NCI-H1105 treated with DMSO at 0.1 percent for 48 hours (cell line): ENCODE results near the gene SOX12.

ENCODE experiments used
- DNase-seq: peaks from one replicate; lab custom pipeline; 2025; lab: John Stamatoyannopoulos, UW

The SOX12 gene

DNA sequence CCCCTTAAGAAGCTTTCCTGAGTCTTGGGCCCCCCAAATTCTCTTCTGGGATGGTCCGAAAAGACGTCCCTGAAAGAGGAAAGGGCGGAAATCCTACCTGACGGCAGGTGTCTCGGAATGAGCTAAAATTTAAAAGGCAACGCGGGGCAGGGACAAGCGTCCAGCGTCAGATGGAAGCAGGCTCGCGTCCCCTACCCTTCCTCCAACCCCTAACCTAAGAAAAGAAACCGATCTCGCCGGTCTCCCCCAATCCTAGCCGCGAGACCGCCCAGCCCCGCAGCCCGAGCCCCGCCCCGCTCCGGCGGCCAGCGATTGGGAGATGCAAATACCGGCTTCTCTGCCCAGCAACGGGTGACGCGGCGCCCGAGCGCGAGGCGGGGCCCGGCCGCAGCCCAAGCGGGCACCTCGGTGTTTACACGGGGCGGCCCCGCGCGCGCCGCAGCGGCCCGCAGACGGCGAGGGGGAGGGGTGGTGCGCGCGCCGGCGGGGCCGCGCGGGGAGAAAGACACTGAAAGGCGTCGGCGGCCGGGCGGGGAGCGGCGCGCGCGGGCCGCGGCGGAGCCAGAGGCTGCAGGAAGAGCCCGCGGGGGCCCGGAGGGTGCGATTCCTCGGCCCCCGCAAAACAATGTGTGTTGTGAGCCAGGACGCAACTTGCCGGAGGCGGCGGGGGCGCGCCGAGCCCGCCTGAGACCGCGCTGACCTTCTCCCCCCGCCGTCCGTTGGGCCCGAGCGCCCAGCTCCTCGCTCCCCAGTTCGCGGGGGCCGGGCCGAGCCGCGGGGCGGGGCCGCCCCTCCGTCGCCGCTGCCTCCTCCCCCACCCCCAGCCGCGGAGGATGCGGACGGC is at the start of gene SOX12:
TSS of gene SOX12 (plus strand) at position 508 of the 844 bp plus-strand sequence. CDS start 373 bp downstream, outside the sequence.
- peak; percentile 90 for DNase-seq

DNA sequence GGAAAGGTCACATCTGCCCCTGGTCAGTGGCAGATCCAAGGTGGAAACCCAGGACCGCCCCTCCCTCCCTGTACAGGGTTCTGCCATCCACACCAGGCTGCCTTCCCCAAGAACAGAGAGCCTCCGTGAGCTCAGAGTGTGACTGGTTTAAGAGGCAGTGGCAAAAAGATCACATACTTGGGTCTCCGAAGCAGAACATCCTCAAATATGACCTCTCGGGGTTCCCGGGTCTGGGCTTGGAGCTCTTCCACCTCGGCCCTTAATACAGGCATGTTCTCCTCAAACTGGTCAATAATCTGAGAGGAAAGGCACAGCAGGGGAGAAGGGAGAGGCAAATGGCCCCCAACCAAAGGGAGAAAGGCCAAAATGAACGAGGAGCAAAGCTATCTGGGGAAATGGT is 49.6 kb upstream of the SOX12 start:
- DNase-seq = no peak

DNA sequence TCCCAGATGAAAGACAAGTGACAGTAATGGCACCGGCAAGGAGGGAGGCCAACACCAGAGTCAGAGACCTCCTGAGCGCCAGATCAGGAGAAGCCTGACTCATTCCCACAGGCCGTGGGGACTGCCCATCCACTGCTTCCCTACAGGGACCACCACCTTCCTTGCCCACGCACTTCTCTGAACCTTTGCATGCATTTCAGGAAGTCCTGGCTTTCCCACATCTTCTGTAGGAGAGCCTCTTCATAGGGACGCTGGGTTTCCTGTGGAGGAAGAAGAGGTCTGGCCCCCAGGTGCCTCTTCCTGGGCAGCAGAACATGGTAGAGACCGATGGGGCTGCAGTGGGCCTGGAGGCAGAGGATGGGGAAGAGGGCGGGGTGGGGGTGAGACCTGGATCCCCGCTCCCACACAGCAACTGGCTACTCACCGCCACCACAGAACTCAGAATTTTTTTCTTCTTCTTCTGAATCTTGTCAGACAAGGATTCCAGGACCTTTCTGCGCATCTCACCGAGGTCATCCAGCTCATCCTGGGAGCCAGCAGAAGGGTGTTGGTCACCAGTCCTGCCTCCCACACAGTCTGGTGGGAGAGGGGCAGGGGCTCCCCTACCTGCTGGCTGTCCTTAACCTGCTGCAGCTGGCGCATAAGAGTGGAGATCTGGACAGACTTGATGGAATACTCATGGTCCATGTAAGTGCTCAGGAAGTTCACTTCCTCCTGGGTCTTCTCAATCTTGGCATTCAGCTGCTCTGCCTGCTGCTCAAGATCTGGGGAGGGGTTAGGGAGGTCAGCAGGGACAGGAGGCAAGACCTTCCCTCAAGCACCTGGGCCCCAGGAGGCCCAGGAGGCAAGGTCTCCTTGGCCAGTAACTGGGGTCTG is 48.5 kb upstream of the SOX12 start:
- no peak for DNase-seq

DNA sequence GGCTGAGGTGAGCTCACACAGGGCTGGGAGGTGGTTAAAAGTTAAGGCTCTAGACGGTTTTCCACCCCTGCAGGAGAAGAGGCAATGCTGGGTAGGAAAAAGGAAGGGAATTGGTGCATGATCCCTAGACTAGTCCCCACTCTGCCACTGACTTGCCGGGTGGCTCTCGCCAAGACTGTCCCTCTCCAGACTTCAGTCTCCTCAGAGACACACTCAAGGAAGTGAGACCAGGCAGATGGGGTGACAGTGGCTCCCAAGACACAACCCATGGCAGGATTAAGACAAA is 47.9 kb upstream of the SOX12 start:
- DNase-seq = no peak

DNA sequence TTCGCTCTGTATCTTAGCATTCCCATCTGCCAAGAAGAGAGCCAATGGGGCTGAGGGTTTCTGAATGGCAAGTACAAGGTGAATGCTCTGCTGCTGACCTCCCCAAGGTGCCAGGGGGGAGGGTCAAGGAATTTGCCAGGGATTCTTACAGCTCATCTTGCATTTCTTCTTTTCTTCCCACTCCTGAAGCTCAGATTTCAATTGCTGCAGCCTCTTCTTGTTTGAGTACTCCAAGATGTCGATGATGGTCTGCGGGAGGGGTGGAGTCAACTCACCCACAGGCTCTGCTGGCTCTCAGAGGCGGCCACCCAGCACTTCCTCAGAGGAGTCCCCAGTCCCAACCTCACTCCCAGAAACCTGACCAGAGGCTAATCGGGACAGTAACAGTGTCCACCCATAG is 47.2 kb upstream of the SOX12 start:
- no peak for DNase-seq

DNA sequence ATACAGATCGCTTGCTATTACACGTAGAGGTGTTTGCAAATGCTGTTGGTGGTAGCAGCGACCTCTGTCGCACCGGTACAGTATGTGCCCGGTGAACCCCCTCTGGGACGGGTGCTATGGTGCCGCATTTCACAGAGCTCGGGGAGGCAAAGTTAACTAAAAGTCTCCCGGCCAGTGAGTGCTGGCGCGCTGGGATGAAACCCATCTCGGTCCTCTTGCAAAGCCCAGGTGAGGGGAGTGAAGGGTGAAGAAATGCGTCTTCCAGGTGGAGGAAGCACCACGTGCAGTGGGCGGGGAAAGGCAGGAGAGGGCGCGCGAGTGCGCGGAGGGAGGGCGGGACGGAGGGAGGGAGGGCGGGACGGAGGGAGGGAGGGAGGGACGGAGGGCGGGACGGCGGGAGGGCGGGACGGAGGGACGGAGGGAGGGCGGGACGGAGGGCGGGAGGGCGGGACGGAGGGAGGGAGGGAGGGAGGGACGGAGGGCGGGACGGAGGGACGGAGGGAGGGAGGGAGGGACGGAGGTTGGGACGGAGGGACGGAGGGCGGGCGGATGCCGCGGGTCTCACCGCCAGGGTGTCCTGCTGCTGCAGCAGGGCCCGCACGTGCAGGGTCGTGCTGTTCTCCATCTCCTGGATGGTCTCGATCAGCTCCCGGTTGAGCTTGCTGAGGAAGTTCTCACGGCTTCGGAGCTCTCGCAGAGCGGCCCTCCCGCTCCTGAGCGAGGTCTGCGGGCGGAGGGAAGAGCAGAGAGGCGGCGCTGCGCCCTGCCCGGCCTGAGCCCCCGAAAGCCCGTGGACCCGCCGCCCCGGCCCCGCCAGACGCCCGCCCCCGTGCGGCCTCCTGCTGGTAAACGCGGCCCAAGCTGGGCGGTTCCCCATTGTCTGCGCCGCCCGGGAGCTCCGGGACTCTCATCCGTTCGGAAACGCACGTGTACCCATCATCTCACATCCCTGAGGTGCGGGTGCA is 46.5 kb upstream of the SOX12 start:
- no peak for DNase-seq

DNA sequence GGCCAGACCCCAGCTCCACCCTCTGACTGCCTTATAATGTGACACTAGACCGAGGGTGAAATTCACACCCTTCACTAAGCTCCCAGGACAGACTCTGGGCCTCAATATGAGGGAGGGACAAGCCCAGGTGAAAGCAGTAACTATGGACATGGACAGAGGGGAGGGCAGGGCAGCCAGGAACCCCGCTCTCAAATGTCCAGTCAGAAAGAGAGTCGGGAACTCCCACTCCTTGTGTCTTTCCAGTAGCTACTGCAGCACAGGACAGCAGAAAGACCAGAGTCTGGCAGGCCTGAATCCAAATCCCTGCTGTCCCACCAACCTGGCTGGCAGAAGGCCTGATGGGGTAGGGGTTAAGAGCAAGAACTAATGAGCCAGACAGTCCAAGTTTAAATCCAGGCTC is 41.2 kb upstream of the SOX12 start:
- DNase-seq = no peak

DNA sequence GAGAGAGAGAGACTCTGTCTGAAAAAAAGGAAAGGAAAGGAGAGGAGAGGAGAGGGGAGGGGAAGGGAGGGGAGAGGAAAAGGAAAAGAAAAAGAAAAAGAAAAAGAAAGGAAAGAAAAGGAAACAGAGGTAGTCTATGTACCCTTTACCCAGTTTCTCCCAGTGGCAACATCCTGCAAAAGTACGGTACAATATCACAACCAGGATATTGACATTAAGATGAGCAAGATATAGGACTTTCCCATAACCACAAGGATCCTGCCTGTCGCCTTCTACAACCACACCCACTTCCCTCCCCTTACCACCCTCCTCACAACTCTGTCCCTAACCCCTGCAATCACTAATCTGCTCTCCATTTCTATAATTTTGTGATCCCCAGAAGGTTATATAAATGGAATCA is 38.8 kb upstream of the SOX12 start:
- no peak for DNase-seq

DNA sequence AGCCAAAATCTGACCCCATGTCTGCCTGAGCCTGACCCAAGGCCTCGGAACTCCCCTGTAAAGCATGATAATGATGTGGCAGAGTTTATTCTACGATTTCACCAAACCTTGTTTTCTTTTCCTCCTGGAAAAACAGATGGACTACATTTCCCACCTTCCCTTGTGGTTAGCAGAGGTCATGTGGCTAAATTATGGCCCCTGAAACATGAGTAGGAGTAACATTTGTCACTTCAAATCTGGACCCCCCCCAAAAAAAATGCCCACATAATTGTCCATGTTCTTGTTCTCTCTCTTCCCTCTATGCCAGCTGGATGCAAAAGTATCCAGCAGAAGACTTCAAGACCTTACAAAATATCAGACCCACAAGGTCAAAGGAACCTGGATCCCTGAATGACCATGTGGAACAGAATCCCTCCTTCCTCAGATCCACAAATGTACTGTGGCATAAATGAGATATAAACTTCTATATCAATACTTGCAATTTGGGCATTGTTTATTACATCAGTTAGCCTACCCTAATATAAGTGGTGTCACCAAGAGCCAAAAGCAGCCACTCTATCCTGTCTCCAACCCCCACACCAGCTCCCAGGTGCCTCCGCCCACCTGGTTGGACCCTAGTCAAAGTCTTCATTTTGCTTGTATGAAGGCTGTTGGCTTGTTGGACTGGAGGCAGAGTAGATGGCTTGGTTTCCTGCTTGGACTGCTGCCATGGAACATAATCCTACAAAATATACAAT is 36.2 kb upstream of the SOX12 start:
- no peak for DNase-seq

DNA sequence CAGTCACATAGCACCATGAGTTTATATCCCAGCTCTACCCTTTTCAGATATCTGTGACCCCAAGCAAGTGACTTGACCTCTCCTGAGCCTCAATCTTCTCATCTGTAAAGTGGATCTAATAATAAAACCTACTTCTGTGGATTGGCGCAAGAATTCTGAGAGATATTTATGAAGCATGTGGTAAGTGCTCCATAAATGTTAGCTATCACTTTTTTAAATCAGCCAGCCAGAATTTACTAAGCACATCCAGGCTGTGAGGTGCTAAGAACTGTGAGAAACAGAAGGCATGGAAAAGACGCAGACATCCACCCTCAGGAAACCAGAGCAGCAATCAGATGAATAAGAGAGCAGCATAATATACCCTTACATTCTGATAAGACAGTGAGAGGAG is 35.7 kb upstream of the SOX12 start:
- no peak for DNase-seq

DNA sequence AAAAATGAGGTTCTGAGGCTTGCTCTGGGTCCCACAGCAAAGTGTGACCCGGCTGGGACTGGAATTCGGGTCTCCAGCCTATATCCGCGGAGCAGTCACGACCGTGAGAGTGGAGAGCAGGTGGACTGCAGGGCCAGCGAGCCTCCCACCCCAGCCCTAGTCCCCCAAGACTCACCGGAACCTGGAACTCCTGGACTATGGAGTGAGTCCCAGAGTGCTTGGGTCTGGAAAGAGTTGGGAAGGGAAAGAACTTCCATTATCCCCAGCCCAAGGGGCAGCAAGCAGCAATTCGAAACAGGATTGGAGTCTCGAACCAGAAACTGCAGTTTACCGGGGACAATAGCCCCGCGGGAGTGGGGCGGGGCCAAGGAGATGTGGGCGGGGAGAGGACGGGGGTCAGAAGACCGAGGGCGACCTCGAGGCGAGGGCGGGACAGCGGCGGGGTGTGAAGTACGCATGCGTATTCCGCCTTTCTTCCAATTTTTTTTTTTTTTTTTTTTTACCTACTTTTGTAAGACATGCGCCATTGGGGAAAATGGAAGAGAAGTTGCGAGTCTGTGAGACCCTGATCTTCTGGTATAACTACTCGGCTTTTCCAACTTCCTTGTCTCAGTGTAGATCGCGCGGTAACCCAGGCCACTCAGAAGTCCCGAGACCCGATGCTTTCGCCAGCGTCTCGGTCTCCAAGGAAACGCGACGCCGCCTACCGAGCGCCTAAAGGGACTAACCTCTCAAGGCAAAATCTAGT is 35.1 kb upstream of the SOX12 start, which contains the start of gene C20orf96:
TSS of gene C20orf96 (minus strand) at position 667 of the 748 bp plus-strand sequence. CDS start at position 527, 140 bp downstream.
- DNase-seq = peak; percentile 92

DNA sequence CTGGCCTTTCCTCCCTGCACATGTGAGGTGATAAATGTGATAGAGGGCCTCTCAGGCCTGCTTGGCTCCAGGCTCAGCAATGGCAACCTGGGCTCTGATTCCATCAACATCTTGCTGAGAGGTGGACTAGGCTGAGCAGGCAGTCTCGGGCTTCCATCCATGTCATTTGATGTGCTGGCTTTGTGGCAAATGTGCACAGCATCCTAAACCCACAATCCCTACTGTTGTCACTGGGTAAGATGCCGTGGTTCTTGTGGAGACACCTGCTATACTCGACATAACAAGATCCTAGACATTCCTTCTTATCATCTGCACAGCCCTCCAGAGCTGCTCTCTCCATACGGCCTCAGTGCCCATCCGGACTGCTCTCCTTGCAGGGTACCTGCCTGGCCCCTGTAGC is 30.8 kb upstream of the SOX12 start:
- DNase-seq = no peak

DNA sequence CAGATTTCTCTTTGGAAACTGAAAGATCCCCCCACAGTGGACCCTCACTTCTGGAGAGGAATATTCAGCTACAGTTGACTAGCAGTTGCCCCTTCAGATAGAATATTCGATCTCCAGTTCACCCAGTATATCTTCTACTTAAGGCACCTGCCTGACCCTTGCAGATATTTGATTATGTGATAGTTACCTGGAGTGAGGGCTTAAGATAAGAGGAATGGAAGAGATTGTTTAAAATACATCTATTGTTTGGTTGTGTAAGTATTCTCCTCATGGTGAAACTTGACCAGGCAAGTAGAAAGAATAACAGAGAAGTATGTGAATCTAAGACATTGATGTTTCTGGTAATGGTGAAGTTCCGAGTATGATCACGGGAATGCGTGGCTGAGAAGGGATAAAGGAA is 29.5 kb upstream of the SOX12 start:
- DNase-seq = no peak

DNA sequence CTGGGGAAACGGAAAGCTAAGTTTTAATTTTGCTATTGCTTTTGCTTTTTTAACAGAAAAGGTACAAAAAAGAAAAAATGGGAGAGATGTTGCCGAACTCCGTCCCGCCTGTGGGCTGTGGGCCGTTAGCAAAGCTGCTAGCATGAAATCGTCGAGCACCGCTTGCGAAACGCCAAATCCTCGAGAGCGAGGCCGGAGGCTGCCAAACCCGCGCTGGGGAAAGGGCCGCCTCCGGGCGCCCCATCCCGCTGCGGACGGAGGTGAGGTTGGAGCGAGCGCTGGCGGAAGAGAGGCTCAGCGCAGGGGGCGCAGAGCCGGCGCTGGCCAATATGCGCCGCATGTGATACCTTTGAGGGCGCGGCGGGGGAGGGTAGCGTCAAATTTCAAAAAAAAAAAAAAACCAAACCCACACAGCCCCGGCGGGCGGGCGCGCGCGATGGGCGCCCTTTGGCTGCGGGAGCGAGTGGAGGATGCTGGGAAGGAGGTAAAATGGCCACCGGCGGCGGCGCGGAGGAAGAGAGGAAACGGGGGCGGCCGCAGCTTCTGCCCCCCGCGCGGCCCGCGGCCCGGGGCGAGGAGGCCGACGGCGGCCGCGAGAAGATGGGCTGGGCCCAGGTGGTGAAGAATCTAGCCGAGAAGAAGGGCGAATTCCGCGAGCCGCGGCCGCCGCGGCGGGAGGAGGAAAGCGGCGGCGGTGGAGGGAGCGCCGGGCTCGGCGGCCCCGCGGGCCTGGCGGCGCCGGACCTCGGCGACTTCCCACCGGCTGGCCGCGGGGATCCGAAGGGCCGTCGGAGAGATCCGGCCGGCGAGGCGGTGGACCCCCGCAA is 28.0 kb upstream of the SOX12 start, which contains the start of gene ZCCHC3:
TSS of gene ZCCHC3 (plus strand) at position 473 of the 827 bp plus-strand sequence. CDS start at position 490, 17 bp downstream.
- DNase-seq = peak; percentile 92

DNA sequence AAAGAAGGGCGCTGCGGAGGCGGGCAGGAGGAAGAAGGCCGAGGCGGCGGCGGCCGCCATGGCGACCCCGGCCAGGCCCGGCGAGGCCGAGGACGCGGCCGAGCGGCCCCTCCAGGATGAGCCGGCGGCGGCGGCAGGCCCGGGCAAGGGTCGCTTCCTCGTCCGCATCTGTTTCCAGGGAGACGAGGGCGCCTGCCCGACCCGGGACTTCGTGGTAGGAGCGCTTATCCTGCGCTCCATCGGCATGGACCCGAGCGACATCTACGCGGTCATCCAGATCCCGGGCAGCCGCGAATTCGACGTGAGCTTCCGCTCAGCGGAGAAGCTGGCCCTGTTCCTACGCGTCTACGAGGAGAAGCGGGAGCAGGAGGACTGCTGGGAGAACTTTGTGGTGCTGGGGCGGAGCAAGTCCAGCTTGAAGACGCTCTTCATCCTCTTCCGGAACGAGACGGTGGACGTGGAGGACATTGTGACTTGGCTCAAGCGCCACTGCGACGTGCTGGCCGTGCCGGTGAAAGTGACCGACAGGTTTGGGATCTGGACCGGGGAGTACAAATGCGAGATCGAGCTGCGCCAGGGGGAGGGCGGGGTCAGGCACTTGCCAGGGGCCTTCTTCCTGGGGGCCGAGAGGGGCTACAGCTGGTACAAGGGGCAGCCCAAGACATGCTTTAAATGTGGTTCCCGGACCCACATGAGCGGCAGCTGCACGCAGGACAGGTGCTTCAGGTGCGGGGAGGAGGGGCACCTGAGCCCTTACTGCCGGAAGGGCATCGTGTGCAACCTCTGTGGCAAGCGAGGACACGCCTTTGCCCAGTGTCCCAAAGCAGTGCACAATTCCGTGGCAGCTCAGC is 27.2 kb upstream of the SOX12 start:
- peak; percentile 63 for DNase-seq

DNA sequence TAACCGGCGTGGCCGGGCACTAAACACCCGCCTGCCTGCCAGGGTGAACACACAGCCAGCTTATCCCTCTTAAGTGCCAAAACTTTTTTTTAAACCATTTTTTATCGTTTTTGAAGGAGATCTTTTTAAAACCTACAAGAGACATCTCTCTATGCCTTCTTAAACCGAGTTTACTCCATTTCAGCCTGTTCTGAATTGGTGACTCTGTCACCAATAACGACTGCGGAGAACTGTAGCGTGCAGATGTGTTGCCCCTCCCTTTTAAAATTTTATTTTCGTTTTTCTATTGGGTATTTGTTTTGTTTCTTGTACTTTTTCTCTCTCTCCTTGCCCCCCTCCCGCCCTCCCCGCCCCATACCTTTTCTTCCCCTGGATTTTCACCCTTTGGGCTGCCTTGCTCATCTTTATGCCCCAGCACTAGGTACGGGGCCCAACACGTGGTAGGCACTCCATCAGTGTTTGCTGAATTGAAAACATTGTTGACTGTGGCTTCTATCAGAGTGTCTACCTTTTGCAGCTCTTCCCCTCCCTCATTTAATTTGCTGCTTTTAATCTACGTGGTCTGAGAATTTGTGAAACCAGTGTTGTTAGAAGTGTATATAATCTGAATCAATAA is 26.5 kb upstream of the SOX12 start:
- no peak for DNase-seq

DNA sequence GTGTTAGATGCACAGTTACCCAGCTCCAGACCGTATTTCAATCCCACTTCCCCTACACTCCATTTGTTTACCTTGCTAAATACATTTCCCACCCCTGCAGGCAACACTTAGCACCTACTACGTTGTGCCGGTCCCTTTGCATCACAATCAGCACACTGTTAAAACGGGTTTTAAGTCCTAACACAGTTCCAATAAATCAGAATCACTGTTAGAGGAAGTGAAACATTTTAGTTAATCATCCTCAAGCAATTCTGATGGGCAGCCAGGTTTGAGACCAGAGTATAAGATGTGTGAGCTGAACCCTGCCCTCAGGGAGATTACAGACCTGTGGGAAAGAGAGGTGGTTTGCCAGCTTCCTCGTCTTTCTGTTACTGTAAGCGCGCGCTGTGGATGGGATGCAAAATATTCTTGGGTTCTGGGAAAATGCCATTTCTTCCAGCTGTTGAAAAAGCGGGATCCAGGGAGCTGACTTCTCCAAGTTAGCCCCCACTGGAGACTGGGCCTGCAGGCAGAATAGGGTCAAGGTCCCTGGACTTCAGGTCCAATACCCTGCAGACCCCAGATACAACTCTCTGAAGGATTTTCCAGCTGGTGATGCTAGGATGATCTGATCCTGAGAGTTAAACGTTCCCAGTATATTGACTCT is 24.9 kb upstream of the SOX12 start:
- DNase-seq = no peak
